Uterus (tissue), 2 donors: ENCODE results near the gene AAK1.

Experiments
- CTCF ChIP-seq, 4 experiments: fragments of 200-600 bp in 2 of 4; fragments of 450-650 bp in 2 of 4; sonication (generic) in 2 of 4; IDR thresholded peaks; one replicate each; pipeline ENCODE4 v1.5.1; 2016 to 2019; ENCODE audit warnings: antibody characterized with exemption in 4 of 4, mild to moderate bottlenecking in 2 of 4, moderate library complexity in 1 of 4
- POLR2A ChIP-seq, 2 donors: fragments of 450-650 bp; IDR thresholded peaks; one replicate each; pipeline ENCODE4 v1.6.1; 2016; ENCODE audit warnings: antibody characterized with exemption in 2 of 2, mild to moderate bottlenecking in 1 of 2, moderate library complexity in 1 of 2

- no peak for TF ChIP-seq CTCF (IDR thresholded peaks at IDR 0.05)
- no peak for TF ChIP-seq POLR2A (IDR thresholded peaks at IDR 0.05)
Measured at GRCh38 chr2:69512446-69512845, 131.1 kb downstream of the AAK1 start.
